Measurements from ENCODE around the gene RGS12.

The RGS12 gene

DNA sequence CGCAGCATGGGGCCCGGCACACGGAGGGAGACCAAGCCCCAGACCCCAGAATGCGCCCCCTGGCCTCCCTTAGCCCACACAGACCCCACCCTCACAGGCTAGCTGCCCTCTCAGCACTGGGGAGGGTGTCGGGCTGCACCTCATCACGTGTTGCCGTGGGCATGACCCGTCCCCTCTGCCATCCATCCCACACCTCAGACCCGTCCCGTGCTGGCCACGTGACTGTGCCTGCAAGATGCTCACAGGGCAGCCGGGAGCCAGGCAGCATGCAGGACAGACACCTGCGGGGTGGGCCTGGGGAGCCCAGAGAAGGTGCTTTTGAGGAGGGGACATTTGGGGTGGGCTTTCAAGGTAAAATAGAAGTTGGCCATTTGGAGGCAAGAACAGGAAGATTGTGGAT, 39.0 kb upstream of the RGS12 start:
- DNase-seq = no peak

DNA sequence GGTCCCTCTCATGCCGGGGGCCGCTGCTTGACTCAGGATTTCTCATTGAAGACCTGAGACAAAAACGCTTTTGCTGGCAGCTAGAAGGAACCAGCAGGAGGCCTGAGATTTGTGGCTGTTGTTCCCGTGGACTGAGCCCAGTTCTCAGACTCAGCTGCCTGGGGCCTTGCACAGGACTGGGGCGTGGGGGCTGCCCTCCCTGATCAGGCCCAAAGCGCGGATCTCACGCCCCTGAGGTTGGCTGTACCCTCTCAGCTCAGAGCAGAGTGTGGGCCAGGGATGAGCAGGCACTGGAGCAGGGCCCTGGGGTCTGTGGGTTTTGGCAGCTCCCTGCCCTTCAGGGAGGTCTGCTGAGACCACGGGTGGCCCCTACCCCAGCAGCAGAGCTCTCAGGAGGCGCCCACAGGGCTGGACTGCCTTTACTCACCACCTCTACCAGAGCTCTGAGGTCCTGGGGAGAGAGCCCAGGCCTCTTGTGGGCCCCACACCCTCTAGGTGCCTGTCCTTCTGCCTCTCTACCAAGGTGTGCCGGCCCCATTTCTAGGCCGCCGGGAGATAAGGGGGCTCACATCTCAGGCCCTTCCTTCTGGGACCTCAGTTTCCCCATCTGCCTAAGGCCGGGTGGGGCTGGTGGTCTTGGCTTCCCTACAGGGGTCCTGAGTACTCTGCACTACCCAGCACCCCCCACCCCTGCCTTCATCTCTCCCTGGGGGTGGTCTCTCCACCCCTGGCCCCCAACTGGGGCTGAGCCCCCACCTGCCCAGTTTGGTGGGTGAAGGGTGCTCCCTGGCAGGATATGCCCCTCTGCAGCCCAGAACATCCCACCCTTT, 38.3 kb upstream of the RGS12 start:
- DNase-seq = no peak

GRCh38 chr4:3255611-3256186, 37.1 kb upstream of the RGS12 start:
- no peak for DNase-seq

DNA sequence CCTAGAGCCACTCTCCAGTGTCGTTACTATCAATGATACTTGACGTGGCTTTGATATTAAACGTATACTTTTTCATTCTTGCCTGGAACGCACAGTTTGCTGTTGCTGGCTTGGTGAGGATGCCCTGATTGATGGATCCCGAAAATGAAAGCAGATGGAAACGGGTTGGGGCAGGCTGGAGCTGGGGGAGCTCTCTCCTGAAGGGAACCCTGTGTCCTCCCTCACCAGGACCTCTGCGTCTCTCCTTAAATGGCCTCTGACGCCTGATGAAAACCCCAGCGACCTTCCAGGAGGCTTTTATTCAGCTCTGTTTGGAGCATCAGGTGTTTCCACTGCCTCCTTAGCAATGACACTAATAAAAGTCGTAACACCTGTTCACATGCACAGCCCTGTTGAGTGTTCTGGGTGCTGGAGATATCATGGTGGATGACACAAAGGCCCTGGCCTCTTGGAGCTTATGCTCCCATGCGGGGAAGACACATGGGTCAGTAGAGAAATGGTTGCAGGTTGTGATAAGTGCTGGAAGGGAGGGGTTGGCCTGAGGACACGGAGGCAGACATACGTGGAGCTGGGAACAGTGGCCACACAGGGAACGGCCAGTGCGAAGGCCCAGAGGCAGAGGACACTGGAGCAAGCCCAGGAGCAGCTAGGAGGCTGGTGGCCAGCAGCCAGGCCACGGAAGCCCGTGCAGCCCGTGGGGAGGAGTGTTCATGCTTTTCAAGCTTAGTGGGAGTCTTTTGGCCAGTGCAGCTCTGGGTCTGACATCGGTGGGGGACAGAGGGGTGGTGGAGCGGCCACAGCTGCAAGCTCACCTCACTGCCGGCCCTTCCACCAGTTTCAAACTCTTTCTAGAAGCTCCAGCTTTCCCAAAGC, 36.4 kb upstream of the RGS12 start:
- DNase-seq = no peak

- no peak for DNase-seq
Observed at GRCh38 chr4:3257103-3257555, 35.7 kb upstream of the RGS12 start.

DNA sequence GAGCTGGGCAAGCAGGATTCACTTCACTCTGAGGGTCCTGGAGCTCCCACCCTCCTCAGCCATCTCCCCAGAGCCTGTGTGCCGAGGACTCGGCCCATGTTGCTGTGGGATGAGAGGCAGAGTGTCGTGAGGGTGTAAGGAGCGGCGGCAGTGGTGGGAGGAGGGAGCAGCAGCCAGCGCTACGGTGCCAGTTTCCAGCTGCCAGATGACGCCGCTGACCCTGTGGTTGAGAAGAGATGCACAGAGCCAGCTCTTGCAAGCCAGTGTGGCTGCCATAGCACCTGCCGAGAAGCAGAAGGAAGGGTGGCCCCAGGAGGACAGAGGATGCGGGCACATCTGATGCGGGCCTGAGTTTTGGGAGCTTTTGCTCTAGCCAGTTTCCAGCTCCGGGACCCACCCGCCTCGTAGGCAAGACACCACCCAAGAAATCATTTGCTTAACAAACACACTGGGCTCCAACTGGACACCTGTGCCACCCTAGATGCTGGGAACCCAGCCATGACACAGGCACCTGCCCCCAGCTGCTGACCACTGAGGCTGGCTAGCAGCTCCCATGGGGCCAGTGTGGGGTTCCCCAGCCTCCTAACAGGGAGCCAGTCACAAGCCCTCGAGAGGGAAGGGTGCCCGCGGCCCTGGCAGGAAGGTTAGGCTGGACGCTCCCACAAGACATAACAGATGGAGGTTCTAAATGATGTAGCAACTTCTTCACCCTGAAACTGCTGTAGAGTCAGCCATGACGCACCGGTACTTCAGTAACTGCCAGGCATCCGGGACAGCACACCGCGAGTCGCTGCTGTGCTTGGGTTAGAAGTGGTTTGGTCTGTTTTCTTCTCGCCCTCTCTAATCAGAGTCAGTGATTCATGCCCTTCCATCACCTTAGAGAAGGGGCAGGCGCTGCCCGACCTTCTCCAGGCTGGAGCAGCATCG, 35.0 kb upstream of the RGS12 start:
- DNase-seq = no peak

DNA sequence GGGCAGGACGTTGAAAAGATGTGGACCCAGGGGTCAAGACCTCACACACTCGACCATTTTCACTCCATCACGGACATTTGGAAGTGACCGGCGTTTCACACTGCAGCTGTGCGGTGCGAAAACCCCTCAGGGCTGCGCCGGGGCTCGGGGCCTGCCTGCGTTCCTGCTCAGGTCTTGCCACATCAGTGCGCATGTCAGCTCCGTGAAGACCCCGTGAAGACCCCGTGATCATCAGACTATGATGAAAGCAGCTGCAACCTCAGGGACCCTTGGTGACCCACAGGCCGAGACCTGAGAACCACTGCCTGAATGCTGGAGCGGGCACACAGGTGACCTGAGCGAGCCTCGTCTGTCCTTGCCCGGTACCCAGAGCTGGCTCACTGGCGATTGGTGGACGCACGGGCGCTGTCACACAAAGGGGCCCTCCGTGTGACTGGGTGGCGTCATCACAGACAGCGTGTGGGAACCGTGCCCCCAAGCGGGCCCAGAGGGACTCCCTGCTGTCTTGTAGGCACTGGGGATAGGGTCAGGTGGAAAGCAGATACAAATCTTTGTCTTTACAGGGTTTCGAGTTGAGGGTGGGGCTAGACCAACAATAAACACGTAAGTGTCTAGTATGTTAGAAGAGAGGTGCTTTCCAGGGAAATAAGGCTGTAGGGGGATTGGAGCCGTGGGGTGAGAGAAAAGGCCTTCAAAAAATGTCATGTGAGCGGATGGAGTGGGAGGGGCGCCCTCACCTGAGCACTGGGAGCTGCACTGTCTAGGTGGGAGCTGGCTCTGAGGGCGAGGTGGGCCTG, 31.2 kb upstream of the RGS12 start:
- no peak for DNase-seq

DNA sequence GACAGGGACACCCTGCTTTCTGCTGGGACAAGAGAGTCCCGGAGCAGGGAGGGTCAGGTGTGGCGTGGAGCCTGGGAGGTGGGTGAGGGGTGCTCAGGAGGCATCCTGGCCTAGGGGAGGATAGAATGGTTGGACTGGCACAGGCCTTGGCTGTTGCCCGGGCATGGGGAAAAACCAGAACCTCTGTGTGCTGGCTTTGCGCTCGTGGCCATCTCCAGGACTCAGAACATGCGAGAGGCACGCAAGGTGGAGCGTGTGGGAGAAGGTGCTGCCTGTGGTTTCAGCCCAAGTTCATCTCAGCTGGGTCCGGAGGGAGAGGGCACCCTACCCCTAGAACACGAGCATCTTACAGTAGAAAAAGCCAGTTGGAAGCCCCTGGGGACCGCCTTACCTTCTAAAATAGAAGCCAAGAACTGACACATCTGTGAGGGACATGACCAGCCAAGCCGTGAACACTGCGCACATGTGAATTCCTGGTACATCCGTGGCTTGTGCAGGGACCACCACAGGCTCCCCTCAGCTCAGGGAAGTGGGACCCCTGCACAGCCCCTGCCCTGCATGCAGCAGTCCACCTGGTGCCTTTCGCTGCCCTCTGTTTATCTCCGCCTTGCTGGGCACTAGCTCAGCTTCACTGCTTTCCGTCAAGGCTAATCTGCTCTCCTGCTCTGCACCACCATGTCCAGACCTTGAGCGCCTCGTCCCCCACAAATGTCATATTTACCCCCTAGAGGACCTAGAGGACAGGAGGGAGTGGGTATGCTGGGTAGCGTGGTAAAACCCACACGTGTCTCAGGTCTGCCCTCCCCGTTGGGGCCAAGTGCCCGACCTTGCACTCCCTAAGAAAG, 30.4 kb upstream of the RGS12 start:
- no peak for DNase-seq

- no peak for DNase-seq
Observed at GRCh38 chr4:3263053-3263875, 29.6 kb upstream of the RGS12 start.

- no peak for DNase-seq
Observed at GRCh38 chr4:3263876-3264193, 29.0 kb upstream of the RGS12 start.

DNA sequence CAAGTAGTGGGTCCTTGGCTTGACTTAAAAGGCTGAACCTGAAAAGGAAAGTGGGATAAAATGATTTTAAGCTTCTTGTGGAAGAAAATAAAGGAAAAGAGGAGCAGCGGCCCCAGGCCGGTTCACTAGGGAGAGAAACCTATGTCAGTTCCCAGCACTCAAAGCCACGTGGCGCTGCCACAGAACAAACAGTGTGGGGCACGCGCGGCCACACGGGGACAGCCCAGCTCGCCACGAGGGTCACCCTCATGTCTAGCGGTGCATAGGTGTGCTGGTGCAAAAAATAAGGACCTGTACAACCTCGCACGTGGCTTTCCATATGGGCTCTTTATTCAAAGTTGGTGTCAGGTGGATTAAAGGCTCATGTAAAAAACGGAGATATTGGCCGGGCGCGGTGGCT, 26.7 kb upstream of the RGS12 start:
- DNase-seq = no peak

GRCh38 chr4:3267576-3268394, 25.0 kb upstream of the RGS12 start:
- no peak for DNase-seq

DNA sequence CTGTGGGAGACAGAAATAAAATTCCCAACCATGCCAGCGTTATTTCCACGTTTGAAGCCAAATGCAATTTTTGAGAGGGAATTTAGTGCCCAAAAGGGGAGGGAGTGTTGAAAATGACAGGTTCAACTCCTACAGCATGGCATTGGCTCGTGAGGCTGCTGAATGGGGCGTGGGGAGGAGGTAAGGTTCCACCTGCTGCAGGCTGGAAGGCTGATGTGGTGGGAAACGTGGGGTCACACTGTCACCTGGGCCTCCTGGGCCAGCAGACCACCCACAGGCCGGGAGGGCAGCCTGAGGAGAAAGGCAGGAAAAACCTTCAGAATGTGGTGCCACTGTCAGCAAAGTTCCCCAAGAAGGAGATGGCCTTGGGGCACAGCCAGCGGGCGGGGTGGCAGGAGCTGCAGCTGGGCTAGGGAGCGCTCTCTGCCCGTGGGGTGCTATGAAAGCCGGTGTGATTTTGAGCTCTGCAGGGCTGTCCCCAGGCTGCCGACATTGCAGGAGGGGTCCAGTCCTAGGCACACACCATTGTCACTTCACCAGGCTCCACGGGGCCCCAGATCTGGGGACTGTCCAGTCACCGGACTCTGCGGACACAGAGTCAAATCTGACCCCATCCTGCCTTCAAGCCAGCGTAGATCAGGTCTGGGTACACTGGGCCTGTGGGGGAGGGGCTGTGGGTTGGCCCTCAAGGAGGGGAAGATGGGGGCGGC, 24.3 kb upstream of the RGS12 start:
- no peak for DNase-seq

GRCh38 chr4:3269105-3269927, 23.5 kb upstream of the RGS12 start:
- no peak for DNase-seq

DNA sequence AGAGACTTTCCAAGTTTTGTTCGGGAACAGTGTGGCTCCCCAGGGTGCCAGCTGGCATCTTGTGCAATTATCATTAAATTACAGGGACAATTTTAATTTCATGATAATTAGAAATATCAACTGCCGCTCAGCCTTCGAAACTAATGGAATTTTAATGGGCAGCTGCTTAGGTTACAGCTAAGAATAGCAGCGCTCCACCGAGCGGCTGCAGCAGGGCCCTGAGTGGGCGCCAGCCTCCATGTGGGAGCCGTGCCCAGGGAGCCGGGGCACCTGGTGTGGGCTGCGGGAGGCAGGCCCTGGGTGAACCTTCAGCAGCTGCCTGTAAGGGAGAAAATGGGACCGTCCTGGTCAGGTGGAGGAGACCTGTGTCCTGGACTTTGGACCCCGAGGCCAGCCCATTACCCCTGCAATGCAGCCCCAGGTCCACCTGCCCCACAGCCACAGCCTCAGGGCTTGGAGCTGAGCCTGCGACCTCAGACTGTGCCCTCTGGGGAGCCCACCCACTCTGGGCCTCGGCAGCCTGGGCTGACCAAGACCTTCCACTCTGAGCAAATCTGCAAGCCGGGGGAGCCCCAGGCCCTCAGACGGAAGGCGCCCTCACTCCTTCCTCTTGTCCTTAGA, 22.7 kb upstream of the RGS12 start:
- no peak for DNase-seq

GRCh38 chr4:3271131-3271530, 21.7 kb upstream of the RGS12 start:
- no peak for DNase-seq

- no peak for DNase-seq
Observed at GRCh38 chr4:3276986-3277385, 15.8 kb upstream of the RGS12 start.

All from activated CD4-positive, alpha-beta T cell treated with anti-CD3 and anti-CD28 coated beads, Interleukin-10, Interleukin-2, amounts not matched to agents 100 ng/mL and 50 ng/mL, durations not matched to agents 16 hours and 8 hours (primary cell).